PFSK-1 (cell line): ENCODE results near the gene VPS13A.

ENCODE experiments used
- POLR2AphosphoS5 ChIP-seq: IDR thresholded peaks from 2 replicates; pipeline ENCODE4 v1.6.1; 2012; ENCODE audit warnings: low read depth, mild to moderate bottlenecking, control low read depth, low read length, moderate library complexity
- SIN3A ChIP-seq: IDR thresholded peaks from 2 replicates; pipeline ENCODE4 v1.6.1; 2012; ENCODE audit warnings: mild to moderate bottlenecking, low read length, moderate library complexity, borderline replicate concordance; ENCODE audit not compliant: insufficient read depth
- TAF1 ChIP-seq: IDR thresholded peaks from 2 replicates; pipeline ENCODE4 v1.6.1; 2012; ENCODE audit warnings: low read length, control low read depth, borderline replicate concordance; ENCODE audit not compliant: insufficient read depth
- TF ChIP-seq, protein P1 (sequence below), 2 experiments: IDR thresholded peaks; 2 replicates each; pipeline versions ENCODE4 v1.6.1 to v1.8.0; 2011 to 2012; ENCODE audit warnings: low read depth in 2 of 2, low read length in 2 of 2, control low read depth in 1 of 2, inconsistent platforms in 1 of 2, mild to moderate bottlenecking in 1 of 2, moderate library complexity in 1 of 2; ENCODE audit not compliant: insufficient read depth in 1 of 2

DNA sequence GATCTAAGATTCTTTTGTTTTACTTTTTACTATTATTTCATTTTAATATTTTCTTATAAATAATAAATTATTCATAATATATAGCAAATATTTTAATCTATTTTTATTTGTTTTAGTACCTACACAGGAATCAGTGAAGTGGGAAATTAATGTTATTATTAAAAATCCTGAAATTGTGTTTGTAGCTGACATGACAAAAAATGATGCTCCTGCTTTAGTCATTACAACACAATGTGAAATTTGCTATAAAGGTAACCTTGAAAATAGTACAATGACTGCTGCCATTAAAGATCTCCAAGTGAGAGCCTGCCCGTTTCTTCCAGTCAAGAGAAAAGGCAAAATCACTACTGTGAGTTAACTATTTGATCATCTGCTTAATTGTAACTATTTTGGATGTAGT, 138.7 kb downstream of the VPS13A start:
- no peak for TF ChIP-seq POLR2AphosphoS5
- no peak for TF ChIP-seq TAF1
- no peak for TF ChIP-seq SIN3A
- TF ChIP-seq, protein P1, sequence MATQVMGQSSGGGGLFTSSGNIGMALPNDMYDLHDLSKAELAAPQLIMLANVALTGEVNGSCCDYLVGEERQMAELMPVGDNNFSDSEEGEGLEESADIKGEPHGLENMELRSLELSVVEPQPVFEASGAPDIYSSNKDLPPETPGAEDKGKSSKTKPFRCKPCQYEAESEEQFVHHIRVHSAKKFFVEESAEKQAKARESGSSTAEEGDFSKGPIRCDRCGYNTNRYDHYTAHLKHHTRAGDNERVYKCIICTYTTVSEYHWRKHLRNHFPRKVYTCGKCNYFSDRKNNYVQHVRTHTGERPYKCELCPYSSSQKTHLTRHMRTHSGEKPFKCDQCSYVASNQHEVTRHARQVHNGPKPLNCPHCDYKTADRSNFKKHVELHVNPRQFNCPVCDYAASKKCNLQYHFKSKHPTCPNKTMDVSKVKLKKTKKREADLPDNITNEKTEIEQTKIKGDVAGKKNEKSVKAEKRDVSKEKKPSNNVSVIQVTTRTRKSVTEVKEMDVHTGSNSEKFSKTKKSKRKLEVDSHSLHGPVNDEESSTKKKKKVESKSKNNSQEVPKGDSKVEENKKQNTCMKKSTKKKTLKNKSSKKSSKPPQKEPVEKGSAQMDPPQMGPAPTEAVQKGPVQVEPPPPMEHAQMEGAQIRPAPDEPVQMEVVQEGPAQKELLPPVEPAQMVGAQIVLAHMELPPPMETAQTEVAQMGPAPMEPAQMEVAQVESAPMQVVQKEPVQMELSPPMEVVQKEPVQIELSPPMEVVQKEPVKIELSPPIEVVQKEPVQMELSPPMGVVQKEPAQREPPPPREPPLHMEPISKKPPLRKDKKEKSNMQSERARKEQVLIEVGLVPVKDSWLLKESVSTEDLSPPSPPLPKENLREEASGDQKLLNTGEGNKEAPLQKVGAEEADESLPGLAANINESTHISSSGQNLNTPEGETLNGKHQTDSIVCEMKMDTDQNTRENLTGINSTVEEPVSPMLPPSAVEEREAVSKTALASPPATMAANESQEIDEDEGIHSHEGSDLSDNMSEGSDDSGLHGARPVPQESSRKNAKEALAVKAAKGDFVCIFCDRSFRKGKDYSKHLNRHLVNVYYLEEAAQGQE (IDR thresholded peaks at IDR 0.05; ENCODE audit: insufficient read depth in 1 of 2, low read depth in 2 of 2, low read length in 2 of 2), result no peak
